IMR-90 (cell line): ENCODE measurements around the gene MRPL11. TPM values are rescaled to one million over a fixed set of nuclear protein-coding genes. Genes with fewer than 3 reads are reported as not detected.

Experiments
- ATAC-seq: fragments of 200-7000 bp; cut with Tn5 transposase; 2 replicates; pipeline ENCODE4 v1.9.1; 2020; ENCODE audit warnings: low read depth, mild to moderate bottlenecking, moderate library complexity
- Bru-seq: library from RNA; stranded (reverse); fragments of 400-500 nt; gene quantifications from one replicate; lab custom pipeline; 2021; lab: Mats Ljungman, UMichigan
- BruChase-seq, 2 experiments: library from RNA; stranded (reverse); fragments of 400-500 nt; gene quantifications; one replicate each; lab custom pipeline; 2021; lab: Mats Ljungman, UMichigan
- BruUV-seq: library from RNA; stranded (reverse); fragments of 400-500 nt; replicated peaks from 2 replicates; lab custom pipeline; 2021; lab: Mats Ljungman, UMichigan
- CTCF ChIA-PET: fragments of 300-600 bp; formaldehyde crosslinking; extraction: SDS; loops from one replicate; lab custom pipeline; 2021; ENCODE audit warnings: antibody characterized with exemption; lab: Yijun Ruan, JAX
- POLR2A ChIA-PET: fragments of 300-600 bp; sonication (Branson Sonifier 250); formaldehyde crosslinking; loops from one replicate; lab custom pipeline; 2022; ENCODE audit warnings: antibody characterized with exemption; ENCODE audit not compliant: unreplicated experiment; lab: Charles Lee
- DNase-seq: peaks from one replicate; pipeline ENCODE4 v3.0.0; 2013
- H2AFZ ChIP-seq: replicated peaks from 2 replicates; pipeline ENCODE3; 2013; ENCODE audit warnings: low read length, mild to moderate bottlenecking; ENCODE audit not compliant: poor library complexity
- H2AK5ac ChIP-seq: 2 replicates; pipeline ENCODE4 v1.6.1; 2013; ENCODE audit warnings: low read depth, low read length, inconsistent platforms
- H2AK9ac ChIP-seq: replicated peaks from 2 replicates; pipeline ENCODE3; 2013; ENCODE audit warnings: mild to moderate bottlenecking, low read depth, low read length, moderate library complexity; ENCODE audit not compliant: poor library complexity
- H2BK120ac ChIP-seq: 2 replicates; pipeline ENCODE4 v1.6.1; 2013; ENCODE audit warnings: low read depth, low read length, inconsistent platforms
- H2BK15ac ChIP-seq: 3 replicates; pipeline ENCODE4 v1.6.1; 2013; ENCODE audit warnings: low read depth, low read length, inconsistent platforms
- H2BK20ac ChIP-seq: 2 replicates; pipeline ENCODE4 v1.6.1; 2013; ENCODE audit warnings: low read depth, mild to moderate bottlenecking, inconsistent platforms, low read length, moderate library complexity
- H2BK5ac ChIP-seq: 2 replicates; pipeline ENCODE4 v1.6.1; 2013; ENCODE audit warnings: mild to moderate bottlenecking, low read depth, low read length, inconsistent platforms; ENCODE audit not compliant: poor library complexity, severe bottlenecking
- H3K14ac ChIP-seq: replicated peaks from 2 replicates; pipeline ENCODE4 v1.6.1; 2013; ENCODE audit warnings: low read depth, low read length, inconsistent platforms
- H3K18ac ChIP-seq: 2 replicates; pipeline ENCODE4 v1.6.1; 2013; ENCODE audit warnings: low read depth, low read length, control low read depth
- H3K23ac ChIP-seq: 2 replicates; pipeline ENCODE4 v1.6.1; 2013; ENCODE audit warnings: low read depth, low read length, inconsistent platforms
- H3K27ac ChIP-seq: 2 replicates; pipeline ENCODE4 v1.5.1; 2013; ENCODE audit warnings: mild to moderate bottlenecking, control low read depth, low read length; ENCODE audit not compliant: insufficient read depth
- H3K27me3 ChIP-seq: 2 replicates; pipeline ENCODE4 v1.6.1; 2013; ENCODE audit warnings: low read length; ENCODE audit not compliant: control insufficient read depth, insufficient read depth
- H3K36me3 ChIP-seq: 2 replicates; pipeline ENCODE4 v1.6.1; 2013; ENCODE audit warnings: low read length, mixed read lengths; ENCODE audit not compliant: control insufficient read depth, insufficient read depth
- H3K4ac ChIP-seq: 2 replicates; pipeline ENCODE4 v1.6.1; 2013; ENCODE audit warnings: low read depth, low read length, inconsistent platforms
- H3K4me1 ChIP-seq: 2 replicates; pipeline ENCODE4 v1.6.1; 2013; ENCODE audit warnings: low read length, mixed read lengths; ENCODE audit not compliant: control insufficient read depth, insufficient read depth
- H3K4me2 ChIP-seq: 2 replicates; pipeline ENCODE4 v1.6.1; 2013; ENCODE audit warnings: low read depth, mild to moderate bottlenecking, control low read depth, low read length, moderate library complexity
- H3K4me3 ChIP-seq: 2 replicates; pipeline ENCODE4 v1.5.1; 2013; ENCODE audit warnings: low read depth, mild to moderate bottlenecking, control low read depth, low read length, moderate library complexity; ENCODE audit not compliant: insufficient read depth
- H3K56ac ChIP-seq: 2 replicates; pipeline ENCODE4 v1.6.1; 2013; ENCODE audit warnings: low read length, inconsistent platforms; ENCODE audit not compliant: insufficient read depth; ENCODE audit errors: extremely low read depth
- H3K79me1 ChIP-seq, 2 experiments: 2 replicates each; pipeline ENCODE4 v1.6.1; 2013; ENCODE audit warnings: low read length in 2 of 2, inconsistent platforms in 1 of 2, low read depth in 1 of 2
- H3K9ac ChIP-seq: 2 replicates; pipeline ENCODE4 v1.6.1; 2013; ENCODE audit warnings: low read depth, low read length, control low read depth
- H3K9me1 ChIP-seq: 2 replicates; pipeline ENCODE4 v1.6.1; 2013; ENCODE audit warnings: low read length, inconsistent platforms; ENCODE audit not compliant: insufficient read depth
- H3K9me3 ChIP-seq: 2 replicates; pipeline ENCODE4 v1.6.1; 2013; ENCODE audit warnings: low read length; ENCODE audit not compliant: control insufficient read depth, insufficient read depth
- H4K20me1 ChIP-seq: 2 replicates; pipeline ENCODE4 v1.6.1; 2013; ENCODE audit warnings: low read length, inconsistent platforms; ENCODE audit not compliant: insufficient read depth
- H4K5ac ChIP-seq: 2 replicates; pipeline ENCODE4 v1.6.1; 2013; ENCODE audit warnings: mild to moderate bottlenecking, low read depth, low read length, control low read depth
- H4K8ac ChIP-seq, 2 experiments: 2 replicates each; pipeline ENCODE4 v1.6.1; 2013; ENCODE audit warnings: low read depth in 2 of 2, low read length in 2 of 2, control low read depth in 1 of 2, inconsistent platforms in 1 of 2
- H4K91ac ChIP-seq: 2 replicates; pipeline ENCODE4 v1.6.1; 2013; ENCODE audit warnings: low read depth, low read length, inconsistent platforms; ENCODE audit not compliant: insufficient read depth
- FOS ChIP-seq: fragments of 150-350 bp; IDR thresholded peaks from 2 replicates; pipeline ENCODE4 v1.6.1; 2016; ENCODE audit warnings: low read depth, low read length
- MAFK ChIP-seq: IDR thresholded peaks from 2 replicates; pipeline ENCODE4 v1.6.1; 2012; ENCODE audit warnings: low read depth, low read length, improper control_type of control experiment
- MAZ ChIP-seq: IDR thresholded peaks from 2 replicates; pipeline ENCODE4 v1.6.1; 2012; ENCODE audit warnings: low read depth, mild to moderate bottlenecking, low read length, improper control_type of control experiment, moderate library complexity, borderline replicate concordance
- MXI1 ChIP-seq: IDR thresholded peaks from 2 replicates; pipeline ENCODE4 v1.6.1; 2012; ENCODE audit warnings: low read depth, mild to moderate bottlenecking, low read length, moderate library complexity, borderline replicate concordance
- NFE2L2 ChIP-seq: fragments of 150-350 bp; IDR thresholded peaks from 2 replicates; pipeline ENCODE4 v1.6.1; 2016; ENCODE audit warnings: low read depth, mild to moderate bottlenecking, low read length
- POLR2A ChIP-seq: IDR thresholded peaks from 2 replicates; pipeline ENCODE4 v1.6.1; 2012; ENCODE audit warnings: mild to moderate bottlenecking, low read depth, low read length
- RAD21 ChIP-seq: IDR thresholded peaks from 2 replicates; pipeline ENCODE4 v1.6.1; 2012; ENCODE audit warnings: low read length, improper control_type of control experiment
- RCOR1 ChIP-seq: IDR thresholded peaks from 2 replicates; pipeline ENCODE4 v1.6.1; 2012; ENCODE audit warnings: mild to moderate bottlenecking, low read length, improper control_type of control experiment; ENCODE audit not compliant: insufficient replicate concordance
- RFX5 ChIP-seq: IDR thresholded peaks from 2 replicates; pipeline ENCODE4 v1.8.0; 2012; ENCODE audit warnings: low read depth, mild to moderate bottlenecking, low read length, moderate library complexity
- WGBS, 2 experiments: methylation state at CpG; one replicate each; pipeline versions ENCODE4 v1.1.5 to v1.1.7; 2013; ENCODE audit warnings: missing lambda C conversion rate in 2 of 2; ENCODE audit not compliant: insufficient read length in 1 of 2; ENCODE audit errors: extremely low coverage in 2 of 2; 5-methylcytosine and 5-hydroxymethylcytosine counted together
- dilution Hi-C: fragments of 300-500 bp; cut with HindIII; formaldehyde crosslinking; loops from one replicate; pipeline ENCODE4 v1.14.3; 2018; ENCODE audit warnings: low sequenced_read_pairs; ENCODE audit not compliant: unreplicated experiment
- in situ Hi-C: fragments of 300-500 bp; cut with MboI; formaldehyde crosslinking; loops from 3 replicates; pipeline ENCODE4 v1.14.3; 2019; ENCODE audit warnings: low sequenced_read_pairs, inconsistent platforms, mixed read lengths
- intact Hi-C: fragments of 100-400 bp; cut with micrococcal nuclease; formaldehyde crosslinking; loops from 2 replicates; pipeline ENCODE4 v1.10.0; 2022
- long read RNA-seq: library from polyadenylated mRNA; unstranded; transcript quantifications from one replicate; pipeline ENCODE4 v2.0.0, GENCODE V29; 2021; ENCODE audit not compliant: unreplicated experiment
- polyA plus RNA-seq, 3 experiments: library from polyadenylated mRNA; depleted of rRNA; stranded (reverse); fragments of >200 nt; gene quantifications; 2 replicates each; pipeline ENCODE4 v1.2.3, GENCODE V29; 2012; ENCODE audit warnings: low replicate concordance in 1 of 3
- total RNA-seq: library from RNA; depleted of rRNA; stranded (reverse); fragments of >200 nt; gene quantifications from 2 replicates; pipeline ENCODE4 v1.2.3, GENCODE V29; 2012; rRNA removed
- TF ChIP-seq, protein P1 (sequence below): fragments of 150-350 bp; IDR thresholded peaks from 2 replicates; pipeline ENCODE4 v1.6.1; 2016; ENCODE audit warnings: low read depth, mild to moderate bottlenecking, low read length, moderate library complexity, borderline replicate concordance
- TF ChIP-seq, protein P2 (sequence below): fragments of 150-350 bp; IDR thresholded peaks from 2 replicates; pipeline ENCODE4 v1.6.1; 2017; ENCODE audit warnings: mild to moderate bottlenecking, antibody characterized with exemption, low read length, low read depth

Gene MRPL11
- total RNA-seq = 39.2 and 45.5 TPM in 2 replicates
- 45.6 and 46.6 TPM in 2 replicates for polyA plus RNA-seq (2012; rRNA removed)
- polyA plus RNA-seq (2012; cell fraction: cytosol; rRNA removed) = 26.5 and 54.2 TPM in 2 replicates
- 10.6 and 16.7 TPM in 2 replicates for polyA plus RNA-seq (2012; cell fraction: nucleus; rRNA removed; ENCODE audit: low replicate concordance)
- Bru-seq, nascent RNA = percentile 54 among the genes with signal in this experiment
- BruChase-seq, experiment 1, labeled RNA remaining after a 6-hour chase = percentile 60 among the genes with signal in this experiment
- BruChase-seq, experiment 2, labeled RNA remaining after a 2-hour chase = percentile 45 among the genes with signal in this experiment
- long read RNA-seq, transcript MRPL11-201 (5 exons, 1,605 nt) = major isoform, 11 of 21 reads
- long read RNA-seq, partial matches to known transcripts = 7 of 21 reads
- long read RNA-seq, other reads (novel, unspliced or antisense) = 3 of 21 reads

DNA sequence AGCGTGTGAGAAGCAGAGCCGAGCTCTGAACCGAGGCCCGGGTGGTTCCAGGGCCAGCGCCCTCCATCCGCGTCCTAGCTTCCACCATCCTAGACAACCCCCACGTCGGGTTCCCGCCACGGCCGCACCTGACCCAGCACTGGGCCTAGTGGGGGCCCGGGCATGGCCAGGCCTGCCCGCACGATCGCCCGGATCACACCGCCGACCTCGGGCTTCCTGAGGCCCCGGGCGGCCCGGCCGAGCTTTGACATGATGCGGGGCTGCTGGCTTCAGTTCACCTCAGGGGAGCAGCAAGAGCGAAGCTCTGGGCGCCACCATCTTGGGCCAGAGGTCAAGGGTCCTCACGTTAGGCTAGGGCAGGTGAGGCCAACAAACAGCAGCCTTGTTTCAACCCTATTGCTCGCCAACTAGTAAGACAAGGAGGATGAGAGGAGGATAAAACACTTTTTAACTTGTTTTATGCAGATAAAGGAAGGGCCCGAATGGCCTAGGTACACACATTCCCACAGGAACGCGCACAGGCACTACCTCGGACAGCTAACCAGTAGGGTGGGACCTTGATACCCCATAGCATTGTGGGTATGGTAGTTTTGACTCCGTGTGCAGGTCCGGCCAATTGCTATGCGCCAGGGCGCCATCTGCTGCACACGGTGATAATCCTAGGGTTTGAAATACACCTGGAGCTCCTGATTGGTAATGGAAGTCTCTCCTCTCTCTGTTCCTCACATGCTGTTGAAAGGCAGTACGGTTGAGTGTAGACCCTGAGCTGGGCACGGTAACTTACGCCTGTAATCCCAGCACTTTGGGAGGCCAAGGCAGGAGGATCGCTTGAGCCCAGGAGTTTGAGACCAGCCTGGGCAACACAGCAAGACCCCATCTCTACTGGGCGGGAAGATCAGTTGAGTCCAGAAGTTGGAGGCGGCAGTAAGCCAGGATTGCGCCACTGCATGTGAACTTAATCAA lies at the start of gene MRPL11:
TSS of gene MRPL11 (minus strand) at position 345 of the 963 bp plus-strand sequence. CDS start at position 251, 94 bp downstream.
- Histone ChIP-seq H3K4me2 (peak within 1 kb of the TSS; percentile 97), H3K4me3 (peak within 1 kb of the TSS; percentile 77), H3K9me1 (0 out of 2 replicates have a peak, but pooled peaks cover 8% of the 10 kb centered on the region), H4K91ac (peak within 1 kb of the TSS; percentile 90), H3K9ac (peak within 1 kb of the TSS; percentile 68), H4K20me1 (0 out of 2 replicates have a peak, but pooled peaks cover 2% of the 10 kb centered on the region), H2BK20ac (peak within 1 kb of the TSS; percentile 91), H3K23ac (peak within 1 kb of the TSS; percentile 79), H2BK5ac (peak within 1 kb of the TSS; percentile 97), H2AK5ac (peak within 1 kb of the TSS; percentile 50), H3K27ac (peak within 1 kb of the TSS; percentile 81), H3K27me3 (no peaks in the 10 kb centered on the region), H3K56ac (peak within 1 kb of the TSS; percentile 89), H2AFZ (peak within 1 kb of the TSS; percentile 97), H3K14ac (peak within 1 kb of the TSS; percentile 90), H4K5ac (peak within 1 kb of the TSS; percentile 74), H2BK15ac (peak within 1 kb of the TSS; percentile 80; the same call in 2 of the 3 replicates), H3K36me3 (peaks cover 11% of the 10 kb centered on the region; the same call in 1 of the 2 replicates), H3K4ac (peak within 1 kb of the TSS; percentile 93), H3K9me3 (peaks cover 5% of the 10 kb centered on the region), H2BK120ac (peak within 1 kb of the TSS; percentile 93), H4K8ac (peak within 1 kb of the TSS; percentile 63 to 100), H3K4me1 (peaks cover 8% of the 10 kb centered on the region), H3K79me1 (peaks cover 7 to 18% of the 10 kb centered on the region in 2 experiments), H2AK9ac (peak within 1 kb of the TSS; percentile 90), H3K18ac (peak within 1 kb of the TSS; percentile 77)
- ATAC-seq = peak; percentile 99
- dilution Hi-C loops = no loop called here
- in situ Hi-C loops = no loop called here
- POLR2A ChIA-PET = interaction anchor here (0.5 to 0.6 kb wide), 2 partner anchors 583 to 1031 kb away, joined by 3 read pairs; no protein-coding TSS in a partner anchor
- peak; percentile 93 for DNase-seq
- BruUV-seq = no TSS peak
- CTCF ChIA-PET = interaction anchor here (0.6 to 1.8 kb wide), 12 partner anchors 8 to 239 kb away, joined by 3 to 8 read pairs (median 4); partner anchors contain the start of genes DPP3, PELI3 and RBM4B
- intact Hi-C loops = loop anchor here (2.0 kb wide), 2 partner anchors 30 to 42 kb away; partner anchors contain the start of gene DPP3
- 7% methylated on average over 14 of the region's 45 CpGs; no CpG with 5 or more reads in 1 of the 2 experiments for WGBS, 2 experiments
- TF ChIP-seq FOS (no peak), MAZ (0 out of 2 replicates have a peak, but pooled peaks have one; percentile 19), RCOR1 (no peak), MAFK (no peak), RFX5 (no peak), NFE2L2 (no peak), RAD21 (peak; percentile 55), POLR2A (no peak), MXI1 (peak; percentile 27; the same call in 1 of the 2 replicates)
- TF ChIP-seq, protein P1, sequence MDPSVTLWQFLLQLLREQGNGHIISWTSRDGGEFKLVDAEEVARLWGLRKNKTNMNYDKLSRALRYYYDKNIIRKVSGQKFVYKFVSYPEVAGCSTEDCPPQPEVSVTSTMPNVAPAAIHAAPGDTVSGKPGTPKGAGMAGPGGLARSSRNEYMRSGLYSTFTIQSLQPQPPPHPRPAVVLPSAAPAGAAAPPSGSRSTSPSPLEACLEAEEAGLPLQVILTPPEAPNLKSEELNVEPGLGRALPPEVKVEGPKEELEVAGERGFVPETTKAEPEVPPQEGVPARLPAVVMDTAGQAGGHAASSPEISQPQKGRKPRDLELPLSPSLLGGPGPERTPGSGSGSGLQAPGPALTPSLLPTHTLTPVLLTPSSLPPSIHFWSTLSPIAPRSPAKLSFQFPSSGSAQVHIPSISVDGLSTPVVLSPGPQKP = no peak
- TF ChIP-seq, protein P2, sequence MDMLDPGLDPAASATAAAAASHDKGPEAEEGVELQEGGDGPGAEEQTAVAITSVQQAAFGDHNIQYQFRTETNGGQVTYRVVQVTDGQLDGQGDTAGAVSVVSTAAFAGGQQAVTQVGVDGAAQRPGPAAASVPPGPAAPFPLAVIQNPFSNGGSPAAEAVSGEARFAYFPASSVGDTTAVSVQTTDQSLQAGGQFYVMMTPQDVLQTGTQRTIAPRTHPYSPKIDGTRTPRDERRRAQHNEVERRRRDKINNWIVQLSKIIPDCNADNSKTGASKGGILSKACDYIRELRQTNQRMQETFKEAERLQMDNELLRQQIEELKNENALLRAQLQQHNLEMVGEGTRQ = 0 out of 2 replicates have a peak, but pooled peaks have one; percentile 18
